ENCODE measurements around the gene KIF16B. TPM values are rescaled to one million over a fixed set of nuclear protein-coding genes. Genes with fewer than 3 reads are reported as not detected.

Gene KIF16B
- total and polyA plus RNA-seq, 2 of the 8 experiments (the other 6 are each of a cell fraction or from before 2014, with no cell fraction given), result 3.0 to 9.2 TPM

DNA sequence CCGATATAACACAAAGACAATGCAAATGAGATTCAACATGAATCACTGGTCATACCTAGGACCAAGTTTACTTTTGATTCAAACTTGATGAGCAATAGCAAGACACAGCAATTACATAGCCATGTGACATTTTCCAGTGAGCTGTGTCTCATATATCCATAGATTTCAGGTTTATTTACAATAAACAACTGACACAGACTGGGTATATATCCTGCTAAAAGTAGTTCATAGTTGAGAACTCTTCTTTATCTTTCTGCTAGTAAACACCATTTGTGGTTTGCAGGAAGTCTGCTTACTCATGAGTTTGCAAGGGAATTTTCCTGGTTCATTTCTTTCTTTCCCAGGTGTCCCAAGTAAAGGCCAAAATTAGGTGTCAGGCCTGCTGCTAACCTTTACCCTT, 343.4 kb downstream of the KIF16B start:
- H3K56ac ChIP-seq (replicated peaks; ENCODE audit: insufficient read length, low read depth, low read length), result no peak overlapping the region
- H3K79me2 ChIP-seq (ENCODE audit: control insufficient read depth in 1 of 2, insufficient read depth in 2 of 2, low read length in 2 of 2), result no peaks in the 10 kb centered on the region
- no peak overlapping the region for H3K18ac ChIP-seq (ENCODE audit: extremely low read depth, low read length)
- no peak overlapping the region for H3K14ac ChIP-seq (ENCODE audit: insufficient read length)
- H3K4me3 ChIP-seq (ENCODE audit: extremely low read depth in 1 of 4, insufficient read depth in 2 of 4, low read depth in 3 of 4, low read length in 4 of 4), result no peak overlapping the region
- no peak overlapping the region for H2BK5ac ChIP-seq (ENCODE audit: low read depth, low read length)
- no peak overlapping the region for H4K8ac ChIP-seq (ENCODE audit: extremely low read depth, insufficient read depth, low read length)
- DNase-seq (ENCODE audit: low read depth in 1 of 2, low spot score in 2 of 2), result no peak
- FAIRE-seq, result no peak
- ChIA-PET CTCF (ENCODE audit: partially characterized antibody) (no interaction called here), POLR2A (ENCODE audit: partially characterized antibody) (no interaction called here)
- no peaks in the 10 kb centered on the region for H3K79me1 ChIP-seq (ENCODE audit: low read depth, low read length)
- no peak overlapping the region for H2AFZ ChIP-seq (ENCODE audit: low read length)
- H4K91ac ChIP-seq (replicated peaks; ENCODE audit: insufficient read length, low read length), result no peak overlapping the region
- no peak overlapping the region for H2BK12ac ChIP-seq (ENCODE audit: low read depth, low read length)
- WGBS, 2 experiments (ENCODE audit: extremely low coverage in 1 of 2, insufficient coverage in 1 of 2, insufficient read length in 1 of 2, insufficient replicate concordance in 2 of 2, low coverage in 1 of 2, low lambda C conversion rate in 2 of 2, missing lambda C conversion rate in 1 of 2), result 100% methylated on average over 1 of the region's 1 CpG; no CpG with 5 or more reads in 1 of the 2 experiments
- no peak overlapping the region for H3K23ac ChIP-seq (ENCODE audit: insufficient read length)
- H2BK15ac ChIP-seq (ENCODE audit: low read length), result no peak overlapping the region
- no peak overlapping the region for H2AK5ac ChIP-seq (ENCODE audit: low read depth, low read length)
- H3K27me3 ChIP-seq (replicated peaks in 1 of 4; ENCODE audit: control insufficient read depth in 3 of 4, extremely low read depth in 1 of 4, insufficient read depth in 3 of 4, low read length in 3 of 4), result no peaks in the 10 kb centered on the region
- no peak overlapping the region for H2BK20ac ChIP-seq (ENCODE audit: low read length)
- H3K4me1 ChIP-seq (replicated peaks in 1 of 4; ENCODE audit: control insufficient read depth in 3 of 4, insufficient read depth in 4 of 4, low read length in 3 of 4), result no peaks in the 10 kb centered on the region
- no peaks in the 10 kb centered on the region for H3K23me2 ChIP-seq (ENCODE audit: low read depth, low read length)
- no peak overlapping the region for H4K5ac ChIP-seq (ENCODE audit: insufficient read length, low read depth, low read length)
- peaks cover 0 to 7% of the 10 kb centered on the region in 2 experiments; a peak in 2 of 4 replicates for H3K9me3 ChIP-seq (ENCODE audit: insufficient read depth in 2 of 2, low read depth in 1 of 2, low read length in 1 of 2)
- no peak overlapping the region for H3K27ac ChIP-seq (ENCODE audit: low read depth, low read length)
- no peaks in the 10 kb centered on the region for H4K20me1 ChIP-seq (replicated peaks in 1 of 2; ENCODE audit: control insufficient read depth in 1 of 2, insufficient read depth in 2 of 2, low read length in 2 of 2)
- H2BK120ac ChIP-seq (replicated peaks; ENCODE audit: low read depth, low read length), result no peak overlapping the region
- no peak overlapping the region for H3K9ac ChIP-seq (replicated peaks in 1 of 4; ENCODE audit: extremely low read depth in 1 of 4, low read depth in 3 of 4, low read length in 3 of 4)
- no peak overlapping the region for H3K4ac ChIP-seq (replicated peaks; ENCODE audit: insufficient read length, low read depth, low read length)
- H3K36me3 ChIP-seq (ENCODE audit: control insufficient read depth in 2 of 4, insufficient read depth in 4 of 4, low read length in 3 of 4), result no peaks in the 10 kb centered on the region; a peak in 1 of 8 replicates
- H3K4me2 ChIP-seq (ENCODE audit: insufficient read depth in 1 of 2, low read depth in 2 of 2, low read length in 2 of 2), result no peak overlapping the region
- TF ChIP-seq PHF8 (conservative IDR thresholded peaks at IDR 0.05; ENCODE audit: low read depth, low read length) (no peak), KDM4A (IDR thresholded peaks at IDR 0.05; ENCODE audit: low read depth, low read length, severe bottlenecking) (no peak), RBBP5 (IDR thresholded peaks at IDR 0.05; ENCODE audit: borderline replicate concordance, low read depth, low read length) (no peak), HDAC2 (IDR thresholded peaks at IDR 0.05; ENCODE audit: borderline replicate concordance in 1 of 2, low read depth in 2 of 2, low read length in 2 of 2) (no peak), TCF12 (IDR thresholded peaks at IDR 0.05; ENCODE audit: low read depth, low read length) (no peak), EGR1 (IDR thresholded peaks at IDR 0.05; ENCODE audit: borderline replicate concordance, low read depth, low read length) (no peak), SAP30 (IDR thresholded peaks at IDR 0.05; ENCODE audit: insufficient read depth, insufficient replicate concordance, low read length) (no peak), TAF7 (optimal IDR thresholded peaks at IDR 0.05; ENCODE audit: borderline replicate concordance, low read depth, low read length) (no peak)
- TF ChIP-seq, protein P1, sequence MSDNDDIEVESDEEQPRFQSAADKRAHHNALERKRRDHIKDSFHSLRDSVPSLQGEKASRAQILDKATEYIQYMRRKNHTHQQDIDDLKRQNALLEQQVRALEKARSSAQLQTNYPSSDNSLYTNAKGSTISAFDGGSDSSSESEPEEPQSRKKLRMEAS (IDR thresholded peaks at IDR 0.05), result no peak

Measured in H1 (cell line).